NCI-H1092 (cell line): ENCODE data around the gene NRSN1.
"Not testable (repeated sequence)": the region's sequence is repeated elsewhere in the genome, so short reads cannot be mapped to it uniquely, and the experiment has no call there.

Experiments
- DNase-seq: peaks from one replicate; lab custom pipeline; 2025; lab: John Stamatoyannopoulos, UW

The NRSN1 gene

GRCh38 chr6:24142733-24143132 is 16.7 kb downstream of the NRSN1 start:
- DNase-seq, result not testable (repeated sequence)

DNA sequence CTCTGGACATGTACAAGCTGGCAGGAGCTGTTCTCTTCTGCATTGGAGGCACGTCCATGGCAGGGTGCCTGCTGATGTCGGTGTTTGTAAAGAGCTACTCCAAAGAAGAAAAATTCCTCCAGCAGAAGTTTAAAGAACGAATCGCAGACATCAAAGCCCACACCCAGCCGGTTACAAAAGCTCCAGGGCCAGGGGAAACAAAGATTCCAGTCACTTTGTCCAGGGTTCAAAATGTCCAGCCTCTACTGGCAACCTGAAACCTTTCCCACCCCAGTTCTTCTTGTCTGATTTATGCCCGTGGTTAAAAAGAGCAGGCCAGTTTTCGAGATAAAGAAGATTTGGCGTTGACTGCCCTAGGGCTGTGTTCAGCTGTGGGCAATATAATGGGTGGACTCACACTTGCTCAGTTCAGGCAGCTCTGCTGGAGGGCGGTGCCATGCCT is 19.7 kb downstream of the NRSN1 start:
- no peak for DNase-seq

DNA sequence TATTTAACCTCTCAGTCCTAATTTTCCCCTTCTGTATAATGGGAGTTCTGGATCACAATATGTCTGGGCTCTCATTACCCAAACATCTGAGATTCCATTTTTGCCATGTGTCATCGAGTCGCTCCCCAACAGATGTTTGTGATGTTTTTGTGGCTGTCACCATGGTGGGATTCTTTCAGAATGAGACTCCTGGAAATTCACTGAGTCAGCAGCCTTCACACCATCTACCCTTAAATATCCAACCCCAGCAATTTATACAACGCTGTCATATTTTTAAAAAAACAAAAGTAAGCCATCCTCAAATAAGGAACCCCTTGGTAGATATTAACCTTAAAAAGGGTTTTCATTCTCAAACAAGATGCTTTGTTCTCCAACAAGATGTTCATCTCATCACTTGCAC is 20.9 kb downstream of the NRSN1 start:
- no peak for DNase-seq

GRCh38 chr6:24147511-24148153 is 21.6 kb downstream of the NRSN1 start:
- DNase-seq, result no peak

DNA sequence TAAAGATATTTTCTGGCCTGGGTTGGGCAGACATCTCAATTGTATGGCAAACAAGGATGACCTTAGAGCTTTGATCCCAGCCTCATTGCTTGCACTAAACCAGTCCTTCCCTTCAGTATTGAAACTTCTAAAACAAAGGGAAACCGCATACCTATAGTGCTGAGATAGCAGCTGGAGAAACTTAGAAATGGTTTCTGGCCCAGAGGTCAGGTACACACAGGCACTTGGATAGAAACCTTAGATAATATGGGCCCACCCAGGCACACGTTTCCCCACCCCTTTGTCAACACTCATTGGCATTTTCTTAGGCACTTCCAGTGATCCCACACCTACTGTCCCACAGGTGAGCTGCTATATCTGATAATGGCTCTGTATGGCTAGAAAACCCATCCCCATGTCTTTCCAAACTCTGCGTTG is 22.1 kb downstream of the NRSN1 start:
- no peak for DNase-seq

- no peak for DNase-seq
Observed at GRCh38 chr6:24148684-24149083, 22.7 kb downstream of the NRSN1 start.

- no peak for DNase-seq
Observed at GRCh38 chr6:24149296-24149695, 23.3 kb downstream of the NRSN1 start.

- DNase-seq, result no peak
Observed at GRCh38 chr6:24149836-24150235, 23.8 kb downstream of the NRSN1 start.

- DNase-seq, result no peak
Observed at GRCh38 chr6:24152014-24152413, 26.0 kb downstream of the NRSN1 start.

- no peak for DNase-seq
Observed at GRCh38 chr6:24154121-24154520, 28.1 kb downstream of the NRSN1 start.

- DNase-seq, result no peak
Observed at GRCh38 chr6:24157886-24158285, 31.9 kb downstream of the NRSN1 start.

GRCh38 chr6:24183584-24183983 is 57.6 kb downstream of the NRSN1 start:
- DNase-seq, result no peak

- DNase-seq, result no peak
Observed at GRCh38 chr6:24186349-24186748, 60.3 kb downstream of the NRSN1 start.

DNA sequence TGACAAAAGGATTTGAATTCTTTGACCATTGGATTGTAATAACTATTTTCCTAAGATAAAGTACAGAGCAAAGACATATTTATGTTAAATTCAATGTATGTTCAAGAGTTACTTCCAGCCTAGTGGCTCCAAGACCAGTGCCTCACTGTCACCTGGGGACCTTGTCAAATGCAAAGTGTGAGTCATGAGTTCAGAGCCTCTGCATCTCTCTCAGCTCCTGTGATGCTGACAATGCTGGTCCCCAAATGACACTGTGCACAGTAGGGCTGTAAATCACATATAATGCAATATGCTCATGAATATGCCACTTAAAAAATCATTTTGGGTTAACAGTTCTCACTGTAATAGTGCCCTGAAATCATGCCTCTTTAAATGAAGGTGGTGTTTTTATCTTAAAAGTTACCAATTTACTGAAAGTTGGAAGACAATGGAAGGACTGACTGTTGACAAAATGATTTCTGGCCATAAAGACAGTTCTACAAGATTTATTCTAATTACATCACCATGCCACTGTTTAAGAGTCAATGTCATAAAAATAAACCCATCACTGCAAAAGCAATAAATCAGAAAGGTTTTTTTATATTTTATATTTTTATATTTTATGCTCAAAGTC is 62.1 kb downstream of the NRSN1 start:
- DNase-seq, result no peak

DNA sequence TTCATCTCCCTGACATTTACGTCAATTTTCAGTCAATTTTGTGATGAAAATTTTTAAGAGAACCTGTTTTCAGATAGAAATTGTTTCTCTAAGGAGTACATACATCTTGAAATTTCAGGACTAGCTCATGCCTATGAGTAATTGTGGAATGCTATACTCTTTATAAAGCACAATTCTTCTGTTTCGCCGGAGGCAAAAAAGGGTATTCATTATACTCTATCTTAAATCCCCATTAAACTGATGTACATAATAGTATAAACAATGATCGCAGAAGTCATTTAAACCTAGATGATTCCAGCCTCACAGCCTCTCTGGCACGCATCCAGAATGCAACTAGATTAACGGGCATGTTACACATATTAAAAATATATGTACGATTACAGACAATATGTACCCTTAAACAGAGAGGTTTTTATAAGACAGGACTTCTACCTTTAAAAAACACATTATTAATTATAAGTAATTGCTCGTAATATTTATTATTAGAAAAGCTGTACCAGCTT is 62.6 kb downstream of the NRSN1 start:
- no peak for DNase-seq

- no peak for DNase-seq
Observed at GRCh38 chr6:24191346-24191745, 65.3 kb downstream of the NRSN1 start.

GRCh38 chr6:24193364-24193763 is 67.3 kb downstream of the NRSN1 start:
- DNase-seq, result no peak

GRCh38 chr6:24194978-24195700 is 69.1 kb downstream of the NRSN1 start:
- no peak for DNase-seq

- DNase-seq, result no peak
Observed at GRCh38 chr6:24195836-24196597, 70.0 kb downstream of the NRSN1 start.
